PC-9 (cell line): ENCODE measurements around the gene MEI4.

Experiments used
- CTCF ChIP-seq: fragments of 200-600 bp; sonication (generic); conservative IDR thresholded peaks from 2 replicates; pipeline ENCODE4 v1.6.1; 2017; ENCODE audit warnings: mixed run types, antibody characterized with exemption, mild to moderate bottlenecking, moderate library complexity
- EZH2 ChIP-seq: fragments of 200-600 bp; sonication (generic); IDR thresholded peaks from 2 replicates; pipeline ENCODE4 v1.8.0; 2017; ENCODE audit warnings: antibody characterized with exemption, low read depth

GRCh38 chr6:77624515-77624914 is 28.3 kb upstream of the MEI4 start:
- TF ChIP-seq CTCF, result no peak
- no peak for TF ChIP-seq EZH2
